ENCODE data around the gene ZC3H10.

DNA sequence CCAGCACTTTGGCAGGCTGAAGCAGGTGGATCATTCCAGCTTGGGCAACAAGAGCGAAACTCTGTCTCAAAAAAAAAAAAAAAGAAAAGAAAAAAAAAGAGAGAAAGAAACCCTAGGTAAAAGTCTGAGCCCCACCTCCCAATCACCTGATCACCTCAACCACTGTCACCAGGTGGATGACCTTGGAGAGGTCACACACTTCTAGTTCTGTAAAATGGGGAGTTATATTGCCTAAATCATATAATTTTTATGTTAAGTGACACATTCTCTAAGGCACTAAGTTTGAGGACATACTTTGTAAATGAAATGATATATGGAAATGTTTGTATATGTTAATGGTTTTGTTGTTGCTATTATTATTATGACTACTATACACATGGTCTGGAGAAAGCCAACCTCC is 39.6 kb upstream of the ZC3H10 start:
- no peak for TF ChIP-seq CTCF (IDR thresholded peaks at IDR 0.05 in 4 of 5, conservative IDR thresholded peaks at IDR 0.05 in 1 of 5)
- TF ChIP-seq POLR2A (IDR thresholded peaks at IDR 0.05) = no peak
